ENCODE results near the gene NALCN. TPM values are rescaled to one million over a fixed set of nuclear protein-coding genes. Genes with fewer than 3 reads are reported as not detected.

NALCN gene
- polyA plus RNA-seq, 3 donors, result not detected

DNA sequence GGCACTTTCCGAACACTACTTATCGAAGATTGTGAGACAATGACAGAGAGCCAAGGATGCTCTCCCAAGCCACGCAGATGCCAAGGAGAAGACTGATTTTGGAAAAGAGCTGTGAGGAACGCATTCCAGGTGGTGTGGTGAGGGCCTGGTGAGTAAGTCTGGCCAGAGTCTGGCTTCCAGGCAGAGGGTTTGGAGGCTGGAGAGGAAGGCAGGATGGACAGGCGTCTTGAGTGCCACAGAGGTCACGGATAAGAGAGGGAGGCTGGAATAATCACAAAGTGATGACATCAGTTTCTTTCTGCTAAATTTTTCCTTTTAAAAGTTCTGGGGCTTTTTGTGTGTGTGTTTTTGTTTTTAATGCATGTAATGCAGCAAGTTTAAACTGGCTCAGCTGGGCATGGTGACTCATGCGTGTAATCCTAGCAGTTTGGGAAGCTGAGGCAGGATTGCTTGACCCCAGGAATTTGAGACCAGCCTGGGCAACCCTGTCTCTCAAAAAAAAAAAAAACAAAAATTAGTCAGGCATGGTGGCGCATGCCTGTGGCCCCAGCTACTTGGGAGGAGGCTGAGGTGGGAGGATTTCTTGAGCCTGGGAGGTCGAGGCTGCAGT lies 235.1 kb downstream of the NALCN start:
- Histone ChIP-seq H3K36me3 (replicated peaks in 1 of 2; ENCODE audit: control insufficient read depth in 1 of 2, insufficient read depth in 2 of 2, low read length in 2 of 2) (no peaks in the 10 kb centered on the region), H4K20me1 (ENCODE audit: insufficient read depth, low read length) (no peaks in the 10 kb centered on the region), H2AFZ (ENCODE audit: insufficient read depth, low read depth, low read length, poor library complexity, severe bottlenecking) (no peak overlapping the region), H3K79me2 (ENCODE audit: insufficient read depth, low read length) (no peaks in the 10 kb centered on the region), H3K4me2 (replicated peaks; ENCODE audit: extremely low read depth, low read length, poor library complexity, severe bottlenecking) (no peak overlapping the region), H3K9ac (ENCODE audit: insufficient read depth, low read length, poor library complexity, severe bottlenecking) (no peak overlapping the region), H3K4me1 (ENCODE audit: control insufficient read depth in 1 of 2, insufficient read depth in 2 of 2, low read length in 2 of 2) (no peaks in the 10 kb centered on the region), H3K27me3 (ENCODE audit: control insufficient read depth in 2 of 2, insufficient read depth in 2 of 2, low read length in 2 of 2) (no peaks in the 10 kb centered on the region), H3K4me3 (replicated peaks in 1 of 3; ENCODE audit: low read depth in 2 of 3, low read length in 3 of 3) (no peak overlapping the region), H3K27ac (ENCODE audit: low read depth in 1 of 2, low read length in 2 of 2) (no peak overlapping the region), H3K9me3 (replicated peaks in 1 of 2; ENCODE audit: control insufficient read depth in 1 of 2, insufficient read depth in 1 of 2, low read length in 2 of 2) (no peaks in the 10 kb centered on the region)
- WGBS (ENCODE audit: insufficient coverage), result 88% methylated on average over 7 of the region's 9 CpGs
- no peaks in the 10 kb centered on the region for H3K4me1 Mint-ChIP-seq
- peaks cover 0 to 2% (median 0%) of the 10 kb centered on the region in 3 donors for H3K27me3 Mint-ChIP-seq (ENCODE audit: low read depth in 3 of 3)
- H3K36me3 Mint-ChIP-seq, result no peaks in the 10 kb centered on the region
- intact Hi-C loops (cut with micrococcal nuclease), result no loop called here
- TF ChIP-seq, protein P1, sequence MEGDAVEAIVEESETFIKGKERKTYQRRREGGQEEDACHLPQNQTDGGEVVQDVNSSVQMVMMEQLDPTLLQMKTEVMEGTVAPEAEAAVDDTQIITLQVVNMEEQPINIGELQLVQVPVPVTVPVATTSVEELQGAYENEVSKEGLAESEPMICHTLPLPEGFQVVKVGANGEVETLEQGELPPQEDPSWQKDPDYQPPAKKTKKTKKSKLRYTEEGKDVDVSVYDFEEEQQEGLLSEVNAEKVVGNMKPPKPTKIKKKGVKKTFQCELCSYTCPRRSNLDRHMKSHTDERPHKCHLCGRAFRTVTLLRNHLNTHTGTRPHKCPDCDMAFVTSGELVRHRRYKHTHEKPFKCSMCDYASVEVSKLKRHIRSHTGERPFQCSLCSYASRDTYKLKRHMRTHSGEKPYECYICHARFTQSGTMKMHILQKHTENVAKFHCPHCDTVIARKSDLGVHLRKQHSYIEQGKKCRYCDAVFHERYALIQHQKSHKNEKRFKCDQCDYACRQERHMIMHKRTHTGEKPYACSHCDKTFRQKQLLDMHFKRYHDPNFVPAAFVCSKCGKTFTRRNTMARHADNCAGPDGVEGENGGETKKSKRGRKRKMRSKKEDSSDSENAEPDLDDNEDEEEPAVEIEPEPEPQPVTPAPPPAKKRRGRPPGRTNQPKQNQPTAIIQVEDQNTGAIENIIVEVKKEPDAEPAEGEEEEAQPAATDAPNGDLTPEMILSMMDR (IDR thresholded peaks at IDR 0.05), result no peak
- peaks cover 0 to 3% (median 2%) of the 10 kb centered on the region in 7 donors for H3K9me3 Mint-ChIP-seq
- H3K4me3 Mint-ChIP-seq, result no peak overlapping the region
- H3K27ac Mint-ChIP-seq, result peak overlapping the region in 1 of 7 donors; percentile 37
- no peak for DNase-seq

DNA sequence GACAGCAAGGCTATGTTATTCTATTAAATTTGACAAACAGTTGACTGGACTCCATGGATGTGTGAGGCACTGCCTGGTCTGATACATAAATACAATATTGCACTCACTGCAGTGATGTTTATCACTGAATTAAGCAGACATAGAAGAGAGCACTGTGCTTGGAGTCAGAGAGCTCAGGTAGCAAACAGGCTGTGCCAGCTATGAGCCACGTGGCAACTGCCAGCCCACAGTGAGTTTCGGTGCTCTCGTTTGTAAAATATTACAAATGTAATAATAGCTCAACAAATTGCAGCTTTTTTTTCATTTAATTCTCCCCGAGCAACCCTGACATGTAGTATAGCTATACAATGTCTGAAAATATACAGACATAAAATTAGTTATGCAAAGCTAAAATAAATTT lies 237.3 kb downstream of the NALCN start:
- Histone ChIP-seq H3K4me2 (replicated peaks; ENCODE audit: extremely low read depth, low read length, poor library complexity, severe bottlenecking) (no peak overlapping the region), H3K4me3 (replicated peaks in 1 of 3; ENCODE audit: low read depth in 2 of 3, low read length in 3 of 3) (no peak overlapping the region), H3K9ac (ENCODE audit: insufficient read depth, low read length, poor library complexity, severe bottlenecking) (no peak overlapping the region), H3K79me2 (ENCODE audit: insufficient read depth, low read length) (no peaks in the 10 kb centered on the region), H2AFZ (ENCODE audit: insufficient read depth, low read depth, low read length, poor library complexity, severe bottlenecking) (no peak overlapping the region), H3K27me3 (ENCODE audit: control insufficient read depth in 2 of 2, insufficient read depth in 2 of 2, low read length in 2 of 2) (no peaks in the 10 kb centered on the region), H3K4me1 (ENCODE audit: control insufficient read depth in 1 of 2, insufficient read depth in 2 of 2, low read length in 2 of 2) (no peaks in the 10 kb centered on the region), H3K36me3 (replicated peaks in 1 of 2; ENCODE audit: control insufficient read depth in 1 of 2, insufficient read depth in 2 of 2, low read length in 2 of 2) (no peaks in the 10 kb centered on the region), H3K9me3 (replicated peaks in 1 of 2; ENCODE audit: control insufficient read depth in 1 of 2, insufficient read depth in 1 of 2, low read length in 2 of 2) (no peaks in the 10 kb centered on the region), H3K27ac (ENCODE audit: low read depth in 1 of 2, low read length in 2 of 2) (no peak overlapping the region), H4K20me1 (ENCODE audit: insufficient read depth, low read length) (no peaks in the 10 kb centered on the region)
- TF ChIP-seq, protein P1 (IDR thresholded peaks at IDR 0.05), result no peak
- Mint-ChIP-seq H3K4me3 (no peak overlapping the region), H3K36me3 (no peaks in the 10 kb centered on the region), H3K27ac (no peak overlapping the region), H3K4me1 (no peaks in the 10 kb centered on the region), H3K9me3 (peaks cover 0 to 3% (median 2%) of the 10 kb centered on the region in 7 donors), H3K27me3 (ENCODE audit: low read depth in 3 of 3) (peaks cover 0 to 2% (median 0%) of the 10 kb centered on the region in 3 donors)
- DNase-seq, result no peak
- intact Hi-C loops (cut with micrococcal nuclease), result no loop called here
- WGBS (ENCODE audit: insufficient coverage), result no CpG with 5 or more reads among the region's 4 CpGs

Measured in CD14-positive monocyte (primary cell).